GM19035 (cell line): ENCODE results near the gene KCNN3.

Experiments used
- ATAC-seq: cut with Tn5 transposase; IDR thresholded peaks from one replicate; pipeline ENCODE4 v1.9.1; 2021; ENCODE audit not compliant: unreplicated experiment

Gene KCNN3

GRCh38 chr1:154794608-154795007, 75.5 kb downstream of the KCNN3 start:
- no peak for ATAC-seq

GRCh38 chr1:154793685-154794084, 76.4 kb downstream of the KCNN3 start:
- ATAC-seq: no peak

- no peak for ATAC-seq
Observed at GRCh38 chr1:154792899-154793298, 77.2 kb downstream of the KCNN3 start.

GRCh38 chr1:154791292-154792166, 78.6 kb downstream of the KCNN3 start:
- ATAC-seq: peak; percentile 83

GRCh38 chr1:154788886-154789285, 81.2 kb downstream of the KCNN3 start:
- no peak for ATAC-seq

- ATAC-seq: no peak
Observed at GRCh38 chr1:154788110-154788870, 81.8 kb downstream of the KCNN3 start.

GRCh38 chr1:154786804-154787570, 83.1 kb downstream of the KCNN3 start:
- no peak for ATAC-seq

GRCh38 chr1:154784924-154785531, 85.1 kb downstream of the KCNN3 start:
- peak; percentile 63 for ATAC-seq

GRCh38 chr1:154784416-154784815, 85.7 kb downstream of the KCNN3 start:
- no peak for ATAC-seq

GRCh38 chr1:154783976-154784375, 86.1 kb downstream of the KCNN3 start:
- ATAC-seq: no peak

GRCh38 chr1:154780541-154780940, 89.5 kb downstream of the KCNN3 start:
- ATAC-seq: no peak

- ATAC-seq: no peak
Observed at GRCh38 chr1:154779551-154780189, 90.4 kb downstream of the KCNN3 start.

- no peak for ATAC-seq
Observed at GRCh38 chr1:154778944-154779343, 91.1 kb downstream of the KCNN3 start.

GRCh38 chr1:154778275-154778674, 91.8 kb downstream of the KCNN3 start:
- no peak for ATAC-seq

- ATAC-seq: no peak
Observed at GRCh38 chr1:154777781-154778180, 92.3 kb downstream of the KCNN3 start.

- ATAC-seq: no peak
Observed at GRCh38 chr1:154777154-154777553, 92.9 kb downstream of the KCNN3 start.

- ATAC-seq: no peak
Observed at GRCh38 chr1:154775621-154776605, 94.2 kb downstream of the KCNN3 start.

GRCh38 chr1:154774175-154774855, 95.8 kb downstream of the KCNN3 start:
- ATAC-seq: no peak

- no peak for ATAC-seq
Observed at GRCh38 chr1:154773551-154773950, 96.5 kb downstream of the KCNN3 start.
